Skeletal muscle tissue (tissue), 4 donors: Measurements from ENCODE around the gene ZBTB9. TPM values are rescaled to one million over a fixed set of nuclear protein-coding genes. Genes with fewer than 3 reads are reported as not detected.

Source experiments
- H3K27ac ChIP-seq: one replicate; pipeline ENCODE4 v1.7.0; 2013; ENCODE audit warnings: mild to moderate bottlenecking, low read depth, low read length, inconsistent platforms
- H3K27me3 ChIP-seq, 3 donors: one replicate each; pipeline ENCODE4 v1.7.0; 2013; ENCODE audit warnings: low read length in 3 of 3; ENCODE audit not compliant: control insufficient read depth in 3 of 3, insufficient read depth in 3 of 3
- H3K36me3 ChIP-seq, 3 donors: one replicate each; pipeline ENCODE4 v1.7.0; 2013; ENCODE audit warnings: low read length in 3 of 3; ENCODE audit not compliant: control insufficient read depth in 3 of 3, insufficient read depth in 3 of 3
- H3K4me1 ChIP-seq, 3 donors: one replicate each; pipeline ENCODE4 v1.7.0; 2013; ENCODE audit warnings: low read length in 3 of 3, mild to moderate bottlenecking in 3 of 3; ENCODE audit not compliant: control insufficient read depth in 3 of 3, insufficient read depth in 3 of 3
- H3K4me3 ChIP-seq, 3 donors: one replicate each; pipeline ENCODE4 v1.7.0; 2013; ENCODE audit warnings: low read length in 3 of 3
- H3K9ac ChIP-seq, 3 donors: one replicate each; pipeline ENCODE4 v1.7.0; 2013; ENCODE audit warnings: low read length in 3 of 3, mild to moderate bottlenecking in 3 of 3, moderate library complexity in 2 of 3, low read depth in 1 of 3
- H3K9me3 ChIP-seq, 3 donors: one replicate each; pipeline ENCODE4 v1.7.0; 2013; ENCODE audit warnings: low read length in 3 of 3; ENCODE audit not compliant: control insufficient read depth in 3 of 3
- total RNA-seq: library from RNA; depleted of rRNA; stranded (reverse); fragments of >200 nt; gene quantifications from one replicate; pipeline ENCODE4 v1.2.3, GENCODE V29; 2014
- donor health status: Osteomylitis.

Gene ZBTB9, protein sequence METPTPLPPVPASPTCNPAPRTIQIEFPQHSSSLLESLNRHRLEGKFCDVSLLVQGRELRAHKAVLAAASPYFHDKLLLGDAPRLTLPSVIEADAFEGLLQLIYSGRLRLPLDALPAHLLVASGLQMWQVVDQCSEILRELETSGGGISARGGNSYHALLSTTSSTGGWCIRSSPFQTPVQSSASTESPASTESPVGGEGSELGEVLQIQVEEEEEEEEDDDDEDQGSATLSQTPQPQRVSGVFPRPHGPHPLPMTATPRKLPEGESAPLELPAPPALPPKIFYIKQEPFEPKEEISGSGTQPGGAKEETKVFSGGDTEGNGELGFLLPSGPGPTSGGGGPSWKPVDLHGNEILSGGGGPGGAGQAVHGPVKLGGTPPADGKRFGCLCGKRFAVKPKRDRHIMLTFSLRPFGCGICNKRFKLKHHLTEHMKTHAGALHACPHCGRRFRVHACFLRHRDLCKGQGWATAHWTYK
- 11.0 TPM for total RNA-seq

DNA sequence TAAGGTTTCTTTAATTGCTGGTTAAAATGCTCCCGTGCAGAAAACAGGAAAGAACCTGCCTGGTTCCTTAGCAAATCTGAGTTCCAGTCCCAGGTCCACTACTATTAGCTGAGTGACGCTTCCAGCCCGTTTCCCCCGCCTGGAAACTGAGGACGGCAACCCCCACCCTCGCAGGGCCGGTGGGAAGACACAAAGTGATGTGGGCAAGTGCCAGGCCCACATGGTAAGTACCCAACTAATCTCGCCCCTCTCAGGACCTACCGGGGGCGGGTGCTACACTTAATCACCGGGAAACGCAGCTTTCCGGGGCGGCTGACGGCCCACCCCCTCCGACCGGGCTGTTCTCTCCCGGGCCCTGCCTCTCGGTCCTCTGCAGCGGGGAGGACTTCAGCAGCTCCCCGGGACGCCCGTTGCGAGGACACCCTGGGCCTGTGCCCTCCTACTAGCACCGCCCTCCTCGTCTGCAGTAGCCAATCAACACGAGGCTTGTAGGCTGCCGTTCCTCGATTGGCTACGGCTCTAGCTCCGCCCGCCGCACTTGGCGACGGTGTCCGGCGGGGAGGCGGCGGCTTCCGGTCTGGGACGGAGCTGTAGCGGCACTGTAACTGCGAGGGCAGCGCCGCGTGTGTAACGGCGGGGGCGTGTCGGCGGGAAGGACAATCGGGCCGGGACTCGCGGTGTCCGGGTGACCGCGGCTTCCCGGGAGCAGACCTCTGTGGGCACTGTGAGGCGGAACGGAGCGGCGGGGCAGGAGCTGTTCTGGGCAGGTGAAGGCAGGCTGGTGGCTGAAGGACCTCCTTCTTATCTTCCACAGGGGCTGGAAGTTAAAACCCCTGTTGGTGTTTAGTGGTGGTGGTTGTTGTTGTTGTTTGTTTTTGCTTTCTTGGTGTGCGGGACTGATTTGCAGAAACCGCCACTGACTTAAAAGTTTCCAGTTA lies at the start of gene ZBTB9:
ZBTB9 (plus strand) TSS at position 568 of the 938 bp plus-strand sequence. CDS start 525 bp downstream, outside the sequence.
- H3K27ac ChIP-seq, result peak within 1 kb of the TSS; percentile 50
- peak within 1 kb of the TSS; percentile 92 to 96 (median 93) for H3K4me3 ChIP-seq
- H3K9ac ChIP-seq, result peak within 1 kb of the TSS; percentile 92 to 94 (median 93)
- peaks cover 11 to 19% (median 12%) of the 10 kb centered on the region in 3 donors for H3K4me1 ChIP-seq
- peaks cover 10 to 20% (median 10%) of the 10 kb centered on the region in 3 donors for H3K36me3 ChIP-seq
- H3K27me3 ChIP-seq, result no peaks in the 10 kb centered on the region
- H3K9me3 ChIP-seq, result no peaks in the 10 kb centered on the region

DNA sequence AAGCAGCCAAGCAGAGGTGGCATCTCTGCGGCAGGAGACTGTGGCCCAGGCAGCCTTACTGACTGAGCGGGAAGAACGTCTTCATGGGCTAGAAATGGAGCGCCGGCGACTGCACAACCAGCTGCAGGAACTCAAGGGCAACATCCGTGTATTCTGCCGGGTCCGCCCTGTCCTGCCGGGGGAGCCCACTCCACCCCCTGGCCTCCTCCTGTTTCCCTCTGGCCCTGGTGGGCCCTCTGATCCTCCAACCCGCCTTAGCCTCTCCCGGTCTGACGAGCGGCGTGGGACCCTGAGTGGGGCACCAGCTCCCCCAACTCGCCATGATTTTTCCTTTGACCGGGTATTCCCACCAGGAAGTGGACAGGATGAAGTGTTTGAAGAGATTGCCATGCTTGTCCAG lies 49.5 kb upstream of the ZBTB9 start:
- Histone ChIP-seq H3K36me3 (no peaks in the 10 kb centered on the region), H3K4me1 (peaks cover 3 to 6% (median 5%) of the 10 kb centered on the region in 3 donors), H3K27me3 (no peaks in the 10 kb centered on the region), H3K27ac (no peak overlapping the region), H3K9ac (no peak overlapping the region), H3K9me3 (no peaks in the 10 kb centered on the region), H3K4me3 (no peak overlapping the region)

DNA sequence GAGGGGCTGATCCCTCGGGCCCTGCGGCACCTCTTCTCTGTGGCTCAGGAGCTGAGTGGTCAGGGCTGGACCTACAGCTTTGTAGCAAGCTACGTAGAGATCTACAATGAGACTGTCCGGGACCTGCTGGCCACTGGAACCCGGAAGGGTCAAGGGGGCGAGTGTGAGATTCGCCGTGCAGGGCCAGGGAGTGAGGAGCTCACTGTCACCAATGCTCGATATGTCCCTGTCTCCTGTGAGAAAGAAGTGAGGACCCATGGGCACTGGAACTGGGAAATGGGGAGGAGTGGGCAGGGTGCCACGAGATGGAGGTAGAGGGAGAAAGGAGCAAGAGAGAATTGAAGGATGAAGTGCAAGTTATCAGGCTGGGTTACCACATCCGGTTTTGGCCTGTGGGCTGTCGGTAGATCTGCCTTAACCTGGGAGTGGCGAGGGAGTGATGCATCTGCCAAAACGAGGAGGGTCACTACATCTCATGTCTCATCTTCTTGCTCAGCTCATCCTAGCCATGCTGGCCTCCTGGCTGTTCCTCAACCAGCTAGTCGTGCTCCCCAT lies 48.9 kb upstream of the ZBTB9 start:
- Histone ChIP-seq H3K36me3 (no peaks in the 10 kb centered on the region), H3K27ac (no peak overlapping the region), H3K27me3 (no peaks in the 10 kb centered on the region), H3K9me3 (no peaks in the 10 kb centered on the region), H3K4me1 (peaks cover 3 to 7% (median 6%) of the 10 kb centered on the region in 3 donors), H3K9ac (no peak overlapping the region), H3K4me3 (no peak overlapping the region)

DNA sequence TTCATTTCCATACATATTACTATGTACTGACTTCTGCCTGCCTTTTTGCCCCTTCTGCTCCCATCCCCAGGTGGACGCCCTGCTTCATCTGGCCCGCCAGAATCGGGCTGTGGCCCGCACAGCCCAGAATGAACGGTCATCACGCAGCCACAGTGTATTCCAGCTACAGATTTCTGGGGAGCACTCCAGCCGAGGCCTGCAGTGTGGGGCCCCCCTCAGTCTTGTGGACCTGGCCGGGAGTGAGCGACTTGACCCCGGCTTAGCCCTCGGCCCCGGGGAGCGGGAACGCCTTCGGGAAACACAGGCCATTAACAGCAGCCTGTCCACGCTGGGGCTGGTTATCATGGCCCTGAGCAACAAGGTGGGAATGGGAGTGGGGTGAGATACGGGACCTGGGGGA lies 48.2 kb upstream of the ZBTB9 start:
- Histone ChIP-seq H3K9ac (no peak overlapping the region), H3K27ac (no peak overlapping the region), H3K9me3 (no peaks in the 10 kb centered on the region)

DNA sequence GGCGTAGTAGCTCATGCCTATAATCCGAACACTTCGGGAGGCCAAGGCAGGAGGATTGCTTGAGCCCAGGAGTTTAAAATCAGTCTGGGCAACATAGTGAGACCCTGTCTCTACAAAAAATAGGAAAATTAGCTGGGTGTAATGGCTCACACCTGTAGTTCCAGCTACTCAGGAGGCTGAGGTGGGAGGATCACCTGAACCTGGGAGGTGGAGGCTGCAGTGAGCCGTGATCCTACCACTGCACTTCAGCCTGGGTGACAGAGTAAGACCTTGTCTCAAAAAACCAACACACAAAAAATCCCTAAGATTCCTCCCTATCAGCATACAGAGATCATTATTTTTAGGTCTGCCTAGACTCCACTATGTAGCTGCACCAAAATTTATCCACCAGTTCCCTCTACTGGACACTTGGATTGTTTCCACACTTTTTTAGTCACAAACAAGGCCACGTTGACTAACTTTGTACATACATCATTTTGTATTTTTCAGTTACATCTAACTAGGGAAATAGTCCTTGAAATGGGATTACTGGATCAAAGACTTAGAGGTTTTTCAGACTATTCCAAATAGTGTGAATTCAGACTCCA lies 47.2 kb upstream of the ZBTB9 start:
- H3K9ac ChIP-seq, result no peak overlapping the region
- no peaks in the 10 kb centered on the region for H3K9me3 ChIP-seq
- H3K27ac ChIP-seq, result no peak overlapping the region
- H3K27me3 ChIP-seq, result no peaks in the 10 kb centered on the region
- H3K4me3 ChIP-seq, result no peak overlapping the region
- peaks cover 0 to 2% (median under 1%) of the 10 kb centered on the region in 3 donors for H3K36me3 ChIP-seq
- peaks cover 11 to 17% (median 14%) of the 10 kb centered on the region in 3 donors for H3K4me1 ChIP-seq

More for the DNA sequence above, 48.2 kb upstream of the ZBTB9 start:
- Histone ChIP-seq H3K4me1 (peaks cover 3 to 7% (median 6%) of the 10 kb centered on the region in 3 donors), H3K36me3 (no peaks in the 10 kb centered on the region), H3K4me3 (no peak overlapping the region), H3K27me3 (no peaks in the 10 kb centered on the region)

DNA sequence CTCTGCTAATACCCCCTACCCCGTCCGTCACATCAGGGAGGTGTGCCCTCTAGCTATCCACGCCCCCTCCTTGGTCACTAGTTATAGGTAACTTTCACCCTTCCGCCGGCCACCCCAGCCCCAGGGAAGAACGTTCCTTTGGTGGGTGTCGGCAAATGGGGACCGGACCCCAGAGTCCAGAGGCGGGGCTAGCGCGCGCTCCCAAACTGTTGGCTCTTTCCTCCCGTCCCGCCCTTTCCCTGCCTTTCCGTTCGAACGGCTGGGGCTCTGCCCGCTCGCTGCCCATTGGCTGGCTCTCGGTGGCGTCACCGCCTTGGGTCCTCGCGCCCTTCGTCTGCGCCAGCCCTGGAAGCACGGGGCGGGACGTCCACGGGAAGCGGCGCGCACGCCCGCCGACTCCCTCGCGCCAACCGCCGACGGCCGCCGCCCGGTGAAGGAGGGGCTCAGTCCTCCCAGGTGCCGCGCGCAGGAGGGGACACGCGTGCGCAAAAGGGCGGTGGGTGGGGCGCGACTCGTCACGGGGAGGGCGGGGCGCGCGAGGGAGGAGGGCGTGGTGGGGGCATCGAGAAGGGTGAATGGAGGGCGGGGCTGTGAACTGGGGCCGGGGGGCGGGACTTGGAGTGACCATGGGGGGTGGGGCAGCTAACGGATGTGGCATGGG lies 44.2 kb upstream of the ZBTB9 start:
- no peaks in the 10 kb centered on the region for H3K9me3 ChIP-seq
- peaks cover 26 to 29% (median 28%) of the 10 kb centered on the region in 3 donors for H3K36me3 ChIP-seq
- no peaks in the 10 kb centered on the region for H3K27me3 ChIP-seq
- H3K4me1 ChIP-seq, result peaks cover 14 to 28% (median 18%) of the 10 kb centered on the region in 3 donors
- peak overlapping the region; percentile 94 for H3K27ac ChIP-seq
- peak overlapping the region; percentile 63 to 87 (median 82) for H3K9ac ChIP-seq
- peak overlapping the region; percentile 67 to 87 (median 84) for H3K4me3 ChIP-seq

DNA sequence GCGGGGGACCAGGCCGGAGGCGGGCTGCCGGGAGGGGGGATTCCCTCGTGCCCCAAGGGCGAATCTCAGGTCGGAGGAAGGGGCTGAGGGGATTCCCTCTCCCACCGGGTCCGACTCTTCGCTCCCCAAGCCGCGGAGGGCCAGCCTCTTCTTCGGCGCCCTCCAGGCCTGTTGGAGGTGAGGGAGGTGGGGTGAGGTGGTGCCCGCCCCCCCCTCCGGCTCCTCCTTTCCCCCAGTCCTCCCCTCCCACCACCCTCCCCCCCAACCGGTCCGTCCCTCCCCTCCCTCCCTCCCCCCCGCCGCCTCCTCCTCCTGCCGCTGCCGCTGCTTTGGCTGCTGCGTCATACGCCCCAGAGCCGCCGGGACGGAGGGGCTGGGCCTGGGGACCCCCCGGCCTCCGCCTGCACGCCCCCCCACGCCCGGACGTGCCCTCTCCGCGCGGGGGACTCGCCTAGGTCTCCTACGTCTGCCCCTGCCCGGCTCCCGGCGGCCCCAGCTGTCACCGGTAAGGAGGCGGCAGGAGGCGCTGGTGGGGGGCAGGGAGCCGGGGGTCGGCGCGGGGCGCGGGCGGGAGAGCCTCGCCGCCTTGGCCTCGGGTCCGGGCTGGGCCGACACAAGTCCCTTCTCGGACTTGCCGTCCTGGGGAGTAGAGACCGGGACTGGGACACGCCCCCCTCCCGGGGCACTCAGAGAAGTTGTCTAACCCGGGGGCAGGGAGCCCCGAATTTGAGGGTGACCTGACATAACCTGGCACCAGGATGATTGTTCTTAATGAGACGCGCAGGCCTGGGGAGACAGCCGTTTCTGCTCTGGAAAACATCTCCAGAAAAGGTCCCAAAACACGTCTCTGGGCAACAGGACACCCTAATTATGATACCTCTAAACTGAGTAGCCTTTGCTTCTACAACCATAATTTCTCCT lies 43.4 kb upstream of the ZBTB9 start, which contains the start of gene PHF1:
PHF1 (plus strand) TSS at position 304 of the 921 bp plus-strand sequence. CDS start 1,250 bp downstream, outside the sequence.
- H3K9ac ChIP-seq, result peak within 1 kb of the TSS; percentile 82 to 88 (median 84)
- peaks cover 32 to 37% (median 36%) of the 10 kb centered on the region in 3 donors for H3K36me3 ChIP-seq
- H3K27me3 ChIP-seq, result no peaks in the 10 kb centered on the region
- H3K9me3 ChIP-seq, result no peaks in the 10 kb centered on the region
- H3K27ac ChIP-seq, result peak within 1 kb of the TSS; percentile 94
- H3K4me3 ChIP-seq, result peak within 1 kb of the TSS; percentile 84 to 89 (median 87)
- H3K4me1 ChIP-seq, result peaks cover 17 to 35% (median 22%) of the 10 kb centered on the region in 3 donors

DNA sequence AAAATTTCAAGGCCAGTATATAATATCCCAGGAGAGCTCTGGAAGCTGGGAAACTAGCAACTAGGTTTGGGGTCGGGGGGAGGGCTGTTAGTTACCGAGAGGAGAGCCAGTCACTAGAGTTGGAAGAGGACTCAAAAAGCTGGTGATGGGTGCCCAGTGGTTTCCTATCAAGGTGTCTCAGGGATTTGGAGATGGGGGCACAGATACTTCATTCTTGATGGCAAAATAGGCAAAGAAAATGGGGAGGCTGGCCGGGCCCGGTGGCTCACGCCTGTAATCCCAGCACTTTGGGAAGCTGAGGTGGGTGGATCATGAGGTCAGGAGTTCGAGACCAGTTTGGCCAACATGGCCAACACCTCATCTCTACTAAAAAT lies 42.8 kb upstream of the ZBTB9 start:
- peak overlapping the region; percentile 76 to 89 (median 82) for H3K4me3 ChIP-seq
- H3K36me3 ChIP-seq, result peaks cover 36 to 42% (median 41%) of the 10 kb centered on the region in 3 donors
- H3K4me1 ChIP-seq, result peaks cover 22 to 39% (median 27%) of the 10 kb centered on the region in 3 donors
- peak overlapping the region; percentile 78 to 88 (median 84) for H3K9ac ChIP-seq
- H3K9me3 ChIP-seq, result no peaks in the 10 kb centered on the region
- H3K27ac ChIP-seq, result peak overlapping the region; percentile 94
- H3K27me3 ChIP-seq, result no peaks in the 10 kb centered on the region
